GM18505 (cell line): ENCODE results near the gene LENG1.

ENCODE experiments used
- ATAC-seq: cut with Tn5 transposase; IDR thresholded peaks from one replicate; pipeline ENCODE4 v1.9.1; 2021; ENCODE audit not compliant: unreplicated experiment
- POLR2A ChIP-seq: IDR thresholded peaks from 4 replicates; pipeline ENCODE4 v1.6.1; 2011; ENCODE audit warnings: borderline replicate concordance; ENCODE audit not compliant: insufficient read depth, insufficient read length; ENCODE audit errors: extremely low read depth

LENG1 gene

DNA sequence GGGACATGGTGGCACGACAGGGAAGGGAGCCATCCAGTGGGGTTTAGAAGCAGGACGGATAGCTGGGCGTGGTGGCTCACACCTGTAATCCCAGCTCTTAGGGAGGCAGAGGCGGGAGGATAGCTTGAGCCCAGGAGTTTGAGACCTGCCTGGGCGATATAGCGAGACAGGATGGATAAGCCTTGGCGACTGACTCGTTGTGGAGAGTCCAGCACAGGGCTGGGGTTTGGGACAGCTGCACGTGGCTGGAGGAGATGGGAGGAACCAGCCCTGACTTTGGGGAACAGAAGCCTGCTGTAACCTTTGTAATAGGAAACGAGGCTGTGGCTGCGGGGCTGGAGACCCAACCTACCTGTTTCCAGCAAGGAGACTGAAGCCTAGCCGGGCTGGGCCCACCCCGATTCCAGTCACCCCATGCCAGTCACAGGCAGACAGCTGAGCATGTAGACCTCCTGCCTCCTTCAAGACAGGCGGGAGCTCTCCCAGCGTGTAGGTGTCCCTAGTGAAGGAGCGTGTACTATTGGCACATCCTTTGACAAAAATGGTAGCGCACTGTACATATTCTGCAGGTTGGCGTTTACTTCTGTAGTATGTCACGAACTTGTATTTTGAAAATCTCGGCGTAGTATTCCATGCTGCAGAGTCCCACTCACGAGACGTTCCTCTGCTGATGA is 8.0 kb downstream of the LENG1 start:
- no peak for ATAC-seq

DNA sequence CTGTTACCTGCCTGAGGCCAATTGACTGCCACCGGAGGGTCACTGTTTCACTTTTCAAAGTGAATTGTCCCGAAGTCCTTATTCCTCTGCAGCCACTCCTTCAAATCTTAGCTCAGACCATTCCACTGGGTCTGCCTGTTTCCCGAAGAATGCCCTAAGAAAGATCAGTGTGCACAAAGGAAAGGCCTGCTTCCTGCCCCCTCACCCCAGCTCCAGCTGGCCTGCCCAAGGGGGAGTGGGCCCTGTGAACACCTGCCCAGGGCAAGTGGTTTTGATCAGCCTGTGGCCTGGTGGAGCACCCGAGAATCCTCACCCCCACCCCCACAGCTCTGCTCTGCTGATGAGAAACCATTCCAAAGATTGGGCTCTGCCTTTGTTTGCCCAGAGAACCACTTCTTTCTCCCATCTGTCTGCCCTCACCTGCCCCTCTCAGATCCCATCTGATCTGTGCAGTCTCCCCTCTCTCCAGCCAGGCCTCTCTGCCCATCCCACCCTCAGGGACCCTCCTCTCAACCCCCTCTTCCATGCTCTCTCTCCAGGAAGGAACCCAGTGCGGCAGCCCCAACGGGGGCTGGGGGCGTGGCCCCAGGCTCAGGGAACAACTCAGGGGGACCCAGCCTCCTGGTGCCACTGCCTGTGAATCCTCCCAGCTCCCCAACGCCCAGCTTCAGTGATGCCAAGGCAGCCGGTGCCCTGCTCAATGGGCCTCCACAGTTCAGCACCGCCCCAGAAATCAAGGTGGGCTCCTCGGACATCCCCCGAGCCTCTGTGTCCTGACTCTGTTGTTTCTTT is 10.3 kb downstream of the LENG1 start:
- no peak for ATAC-seq
- TF ChIP-seq POLR2A: no peak

More for the DNA sequence above, 8.0 kb downstream of the LENG1 start:
- TF ChIP-seq POLR2A: no peak

DNA sequence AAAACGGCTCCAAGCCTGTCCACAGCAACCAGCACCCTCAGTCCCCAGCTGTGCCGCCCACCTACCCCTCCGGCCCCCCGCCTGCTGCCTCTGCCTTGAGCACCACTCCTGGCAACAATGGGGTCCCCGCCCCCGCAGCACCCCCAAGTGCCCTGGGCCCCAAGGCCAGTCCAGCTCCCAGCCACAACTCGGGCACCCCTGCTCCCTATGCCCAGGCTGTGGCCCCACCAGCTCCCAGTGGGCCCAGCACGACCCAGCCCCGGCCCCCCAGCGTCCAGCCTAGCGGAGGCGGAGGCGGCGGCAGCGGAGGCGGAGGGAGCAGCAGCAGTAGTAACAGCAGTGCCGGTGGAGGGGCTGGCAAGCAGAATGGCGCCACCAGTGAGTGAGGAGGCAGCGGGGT is 11.4 kb downstream of the LENG1 start:
- no peak for ATAC-seq

DNA sequence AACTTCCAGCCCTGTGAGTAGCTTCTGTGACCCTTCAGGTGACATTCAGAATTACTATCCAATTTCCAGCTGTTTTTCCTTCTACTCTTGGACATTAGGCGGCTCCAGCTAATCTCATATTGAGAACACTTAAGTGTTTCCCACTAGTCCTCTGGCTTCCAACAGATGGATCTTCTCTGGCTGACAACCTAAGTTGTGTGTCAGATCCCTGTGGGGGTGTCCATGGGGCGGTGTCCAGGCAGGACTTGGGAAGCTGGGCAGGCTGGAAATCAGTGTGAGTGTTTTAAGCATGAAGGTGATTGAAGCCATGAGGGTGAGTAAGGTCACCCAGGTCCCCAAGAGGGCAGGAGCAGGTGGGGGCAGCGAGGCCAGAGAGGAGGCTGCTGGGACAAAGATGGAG is 11.8 kb downstream of the LENG1 start:
- no peak for TF ChIP-seq POLR2A
- ATAC-seq: no peak

More for the DNA sequence above, 11.4 kb downstream of the LENG1 start:
- TF ChIP-seq POLR2A: no peak

DNA sequence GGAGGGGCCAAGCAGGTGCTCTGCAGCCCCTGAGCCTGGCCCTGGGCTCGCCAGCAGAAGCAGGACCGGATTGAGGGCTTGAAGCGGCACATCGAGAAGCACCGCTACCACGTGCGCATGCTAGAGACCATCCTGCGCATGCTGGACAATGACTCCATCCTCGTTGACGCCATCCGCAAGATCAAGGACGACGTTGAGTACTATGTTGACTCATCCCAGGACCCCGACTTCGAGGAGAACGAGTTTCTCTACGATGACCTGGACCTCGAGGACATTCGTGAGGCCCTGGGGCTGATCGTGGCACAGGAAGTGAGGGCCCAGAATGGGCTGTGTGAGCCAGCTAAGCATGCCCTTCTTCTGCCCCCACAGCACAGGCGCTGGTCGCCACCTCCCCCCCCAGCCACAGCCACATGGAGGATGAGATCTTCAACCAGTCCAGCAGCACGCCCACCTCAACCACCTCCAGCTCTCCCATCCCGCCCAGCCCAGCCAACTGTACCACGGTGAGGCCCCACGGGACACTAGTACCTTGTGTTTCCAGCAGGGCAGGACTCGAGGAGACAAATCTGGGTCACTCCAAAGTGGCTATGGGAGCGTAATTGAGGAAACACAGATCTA is 13.9 kb downstream of the LENG1 start:
- ATAC-seq: no peak
- TF ChIP-seq POLR2A: no peak

DNA sequence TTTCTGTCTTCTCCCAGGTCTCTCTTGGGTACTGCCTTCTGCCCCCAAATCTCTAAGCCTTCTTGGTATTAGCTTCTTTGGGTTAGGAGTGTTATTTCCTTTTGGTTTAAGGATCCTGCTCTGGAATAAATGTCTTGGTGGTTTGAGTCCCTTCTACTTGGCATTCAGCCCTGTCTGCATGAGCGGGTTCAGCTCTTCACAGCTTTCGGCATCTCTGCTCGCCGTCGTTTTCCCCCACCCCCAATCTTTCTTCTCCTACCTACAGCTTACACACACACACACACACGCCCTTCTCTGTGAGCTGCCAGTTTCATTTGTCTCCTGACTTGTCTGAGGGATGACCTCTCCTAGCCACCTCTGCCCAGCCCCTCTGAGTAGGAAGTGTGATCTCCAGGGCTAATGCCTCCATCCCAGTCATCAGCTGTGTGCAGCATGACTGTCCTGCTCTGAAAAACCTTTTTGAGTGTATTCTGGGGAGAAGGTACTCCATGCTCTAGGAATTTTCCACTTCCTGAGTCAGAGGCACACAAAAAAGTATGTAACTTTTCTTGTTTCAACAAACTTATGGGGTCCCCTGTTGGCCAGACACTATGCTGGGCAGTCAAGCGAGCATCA is 17.2 kb downstream of the LENG1 start:
- no peak for ATAC-seq

DNA sequence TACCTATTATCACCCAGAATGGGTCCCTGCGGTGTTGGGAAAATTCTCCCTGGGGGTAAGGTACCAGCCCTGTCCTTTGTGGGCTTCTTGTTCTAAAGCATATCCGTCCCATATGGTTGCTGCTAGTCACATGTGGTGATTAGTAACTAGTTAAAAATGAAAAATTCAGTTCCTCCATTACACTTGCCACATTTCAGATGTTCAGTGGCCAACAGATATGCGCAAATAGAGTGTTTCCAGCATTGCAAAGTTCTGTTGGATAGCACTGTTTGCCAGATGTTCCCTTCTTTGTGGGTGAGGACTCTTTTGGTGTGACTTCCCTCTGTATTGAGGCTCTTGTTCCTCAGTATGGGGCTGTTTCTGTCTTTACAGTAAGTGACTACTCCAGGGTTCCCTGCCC is 18.2 kb downstream of the LENG1 start:
- no peak for TF ChIP-seq POLR2A
- ATAC-seq: no peak

More for the DNA sequence above, 17.2 kb downstream of the LENG1 start:
- no peak for TF ChIP-seq POLR2A

DNA sequence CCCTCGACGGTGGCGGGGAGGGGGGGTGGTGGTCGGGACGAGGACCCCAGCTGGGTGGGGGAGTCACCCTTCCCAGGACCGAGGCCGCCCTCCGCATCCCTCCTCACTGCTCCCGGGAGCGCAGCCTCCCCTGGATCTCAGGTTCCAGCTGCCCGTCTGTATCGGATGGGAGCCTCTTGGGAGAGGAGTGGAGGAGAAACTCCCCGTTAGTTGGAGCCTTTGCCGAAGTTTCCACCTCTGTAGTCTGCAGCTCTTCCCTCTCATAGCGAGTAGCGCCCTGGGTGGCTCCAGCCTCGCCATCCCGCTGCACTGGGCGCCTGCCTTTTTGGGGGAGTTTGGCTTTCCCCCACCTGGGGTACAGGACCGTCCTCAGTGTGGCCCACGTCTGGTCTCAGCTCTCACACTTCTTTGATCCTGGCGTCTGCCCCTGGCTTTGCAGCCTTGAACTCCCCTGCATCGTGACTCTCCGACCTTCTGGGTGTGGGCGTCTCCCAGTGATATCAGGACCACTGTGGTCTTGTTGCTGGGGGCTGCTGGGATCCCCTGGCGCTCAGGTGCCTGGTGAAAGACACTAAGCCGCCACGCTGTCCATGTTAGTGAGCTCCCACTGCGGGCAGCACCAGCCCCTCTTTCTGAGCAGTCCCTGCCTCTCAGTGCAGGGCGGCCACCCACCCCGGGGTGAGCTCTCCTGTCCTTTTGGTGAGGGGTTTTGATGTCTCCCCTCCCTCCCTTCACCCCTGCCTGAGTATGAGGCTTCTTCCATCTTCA is 20.8 kb downstream of the LENG1 start:
- ATAC-seq: no peak
- TF ChIP-seq POLR2A: no peak

DNA sequence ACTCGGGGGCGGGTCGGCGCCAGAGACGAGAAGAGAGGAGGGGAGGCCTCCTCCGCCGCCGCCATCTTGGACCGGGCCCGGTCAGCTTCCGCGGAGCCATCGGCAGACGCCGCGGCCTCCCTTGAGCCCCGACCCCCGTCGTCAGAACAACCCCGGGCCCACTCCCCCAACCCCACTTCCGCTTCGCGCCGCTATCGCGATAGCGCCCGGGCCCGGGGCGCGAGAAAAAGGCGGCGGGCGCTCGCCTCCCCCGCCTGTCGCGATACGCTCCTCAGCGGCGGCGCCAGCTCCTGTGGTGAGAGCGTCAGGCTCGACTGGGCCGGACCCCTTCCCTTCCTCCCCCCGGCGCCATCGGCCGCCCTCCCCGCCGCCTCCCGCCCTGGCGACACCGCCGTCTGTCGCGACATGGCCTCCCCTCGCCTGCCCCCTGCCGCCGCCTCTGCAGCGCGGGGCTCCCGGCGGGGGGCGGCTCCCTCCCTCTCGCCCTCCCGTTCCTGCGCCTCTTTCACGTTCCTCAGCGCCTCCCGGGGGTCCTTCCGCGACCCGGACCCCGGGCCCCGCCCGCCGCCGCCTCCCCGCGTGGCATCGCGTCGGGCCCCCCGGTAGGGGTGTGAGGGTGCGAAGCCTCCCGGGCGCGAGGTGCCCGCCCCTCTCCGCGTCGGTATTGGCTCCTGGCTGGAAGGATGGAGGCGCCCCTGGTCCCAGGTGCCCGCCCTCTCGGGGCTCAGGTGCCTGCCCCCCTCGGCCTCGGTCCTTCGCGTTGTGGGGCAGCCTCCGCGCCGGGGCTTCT is 21.6 kb downstream of the LENG1 start, which contains the start of gene CNOT3:
Gene CNOT3, plus strand, starts transcription at position 64 of the 790 bp plus-strand sequence. CDS start 5,217 bp downstream, outside the sequence.
- no peak for ATAC-seq
- peak; percentile 86 for TF ChIP-seq POLR2A

DNA sequence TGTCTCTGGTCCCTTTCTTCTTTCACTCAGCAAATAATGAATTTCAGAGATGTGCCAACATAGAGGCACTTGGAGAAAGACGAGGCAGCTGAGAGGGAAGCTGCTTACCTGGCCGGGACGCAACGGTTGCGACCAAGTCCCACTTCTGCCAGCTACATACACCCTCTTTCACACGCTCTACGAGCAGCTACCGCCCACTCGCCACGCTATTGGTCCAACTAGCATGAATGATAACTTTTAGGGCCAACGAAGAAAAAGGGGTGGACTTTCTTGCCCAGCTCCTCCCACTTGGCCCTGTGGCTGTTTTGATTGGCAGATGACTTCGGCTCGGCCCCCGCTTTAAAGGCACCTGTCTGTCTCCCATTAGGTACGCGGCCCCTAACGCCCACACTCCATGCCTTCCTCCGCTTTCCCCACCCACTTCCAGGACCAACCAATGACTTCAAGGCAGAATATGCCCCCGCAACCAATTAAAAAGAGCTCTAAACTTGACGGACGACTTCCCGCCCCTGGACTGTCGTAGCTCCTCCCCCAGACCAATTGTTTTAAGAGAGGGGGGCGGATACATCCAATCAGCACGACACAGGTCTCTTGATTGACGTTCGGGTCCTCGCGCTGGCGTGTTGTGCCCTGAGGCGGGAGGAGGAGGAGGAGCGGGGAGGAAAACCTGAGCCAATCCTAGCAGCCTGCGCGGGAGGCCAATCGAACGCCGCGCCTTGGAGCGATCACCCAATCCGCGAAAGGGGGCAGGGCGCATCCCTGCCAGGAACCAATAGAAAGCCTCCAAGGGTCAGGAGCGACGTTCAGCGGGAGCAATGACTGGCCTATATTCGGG is 22.4 kb downstream of the LENG1 start:
- peak; percentile 74 for ATAC-seq
- TF ChIP-seq POLR2A: peak; percentile 78
